ENCODE data around the gene CRHR2. TPM values are rescaled to one million over a fixed set of nuclear protein-coding genes. Genes with fewer than 3 reads are reported as not detected.

CRHR2 gene
- total RNA-seq, 1 experiment from 2014 or later = 0.22 TPM

DNA sequence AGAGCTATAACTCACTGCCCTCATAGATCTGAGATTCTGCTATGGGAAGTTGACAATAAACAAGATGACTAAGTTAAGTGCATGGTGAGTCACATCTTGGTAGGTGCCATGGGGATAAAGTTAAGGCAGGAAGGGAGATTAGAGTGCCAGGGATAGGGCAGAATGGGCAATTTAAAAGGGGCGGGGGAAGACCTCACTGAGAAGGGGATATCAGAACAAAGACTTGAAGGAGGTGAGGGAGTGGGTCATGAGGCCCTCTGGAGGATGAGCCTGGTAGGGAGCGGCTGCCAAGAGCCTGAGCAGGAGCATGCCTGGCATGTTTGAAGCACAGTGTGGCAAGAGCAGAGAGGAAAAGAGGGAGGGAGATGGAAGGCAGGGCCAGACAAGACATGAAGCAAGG is 34.9 kb upstream of the CRHR2 start:
- POLR2A ChIA-PET = no interaction called here
- H3K36me3 Mint-ChIP-seq = peaks cover 35% of the 10 kb centered on the region
- TF ChIP-seq, protein P1, sequence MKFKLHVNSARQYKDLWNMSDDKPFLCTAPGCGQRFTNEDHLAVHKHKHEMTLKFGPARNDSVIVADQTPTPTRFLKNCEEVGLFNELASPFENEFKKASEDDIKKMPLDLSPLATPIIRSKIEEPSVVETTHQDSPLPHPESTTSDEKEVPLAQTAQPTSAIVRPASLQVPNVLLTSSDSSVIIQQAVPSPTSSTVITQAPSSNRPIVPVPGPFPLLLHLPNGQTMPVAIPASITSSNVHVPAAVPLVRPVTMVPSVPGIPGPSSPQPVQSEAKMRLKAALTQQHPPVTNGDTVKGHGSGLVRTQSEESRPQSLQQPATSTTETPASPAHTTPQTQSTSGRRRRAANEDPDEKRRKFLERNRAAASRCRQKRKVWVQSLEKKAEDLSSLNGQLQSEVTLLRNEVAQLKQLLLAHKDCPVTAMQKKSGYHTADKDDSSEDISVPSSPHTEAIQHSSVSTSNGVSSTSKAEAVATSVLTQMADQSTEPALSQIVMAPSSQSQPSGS (CRISPR knock-in tag; IDR thresholded peaks at IDR 0.05; ENCODE audit: borderline replicate concordance, low read depth) = no peak
- TF ChIP-seq, protein P2, sequence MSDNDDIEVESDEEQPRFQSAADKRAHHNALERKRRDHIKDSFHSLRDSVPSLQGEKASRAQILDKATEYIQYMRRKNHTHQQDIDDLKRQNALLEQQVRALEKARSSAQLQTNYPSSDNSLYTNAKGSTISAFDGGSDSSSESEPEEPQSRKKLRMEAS (CRISPR knock-in tag; IDR thresholded peaks at IDR 0.05) = peak; percentile 47; the same call in 1 of the 2 replicates
- ATAC-seq (peak; percentile 97), DNase-seq (ENCODE audit: low spot score) (peak; percentile 36)
- CTCF ChIA-PET = interaction anchor here (0.9 to 2.3 kb wide), 5 partner anchors 16 to 38 kb away, joined by 3 to 16 read pairs (median 6); partner anchors contain the start of gene CRHR2
- H3K27me3 Mint-ChIP-seq (ENCODE audit: low read depth) = peaks cover 47% of the 10 kb centered on the region
- peaks cover 53% of the 10 kb centered on the region for H3K9me3 Mint-ChIP-seq
- no peak overlapping the region for H3K4me3 Mint-ChIP-seq
- peaks cover 2% of the 10 kb centered on the region; the same call in 1 of the 2 replicates for H3K4me1 Mint-ChIP-seq
- H3K27ac Mint-ChIP-seq = no peak overlapping the region

DNA sequence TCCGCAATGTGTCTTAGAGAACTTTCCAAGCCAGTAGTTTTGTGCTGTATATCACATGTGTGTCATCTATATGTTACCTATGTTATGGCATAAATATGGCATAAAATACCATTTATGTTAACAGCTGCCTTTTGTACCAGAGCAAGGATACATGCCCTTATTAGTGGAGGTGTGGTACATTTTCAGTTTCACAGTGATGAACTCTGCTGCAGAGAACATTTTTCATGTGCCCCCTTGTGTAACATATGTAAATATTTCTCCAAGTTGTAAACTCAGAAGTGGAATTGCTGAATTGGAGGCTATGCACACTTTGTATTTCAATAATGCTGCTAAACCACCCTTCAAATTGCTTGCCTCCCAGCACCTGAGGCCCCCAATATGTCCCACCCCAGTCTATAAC is 31.9 kb upstream of the CRHR2 start:
- H3K27me3 Mint-ChIP-seq (ENCODE audit: low read depth) = peaks cover 28% of the 10 kb centered on the region
- H3K36me3 Mint-ChIP-seq = peaks cover 22% of the 10 kb centered on the region
- H3K4me1 Mint-ChIP-seq = peaks cover 9% of the 10 kb centered on the region
- no peak overlapping the region for H3K4me3 Mint-ChIP-seq
- ATAC-seq (no peak), DNase-seq (ENCODE audit: low spot score) (no peak)
- POLR2A ChIA-PET = no interaction called here
- no peak for TF ChIP-seq FOXK1 (CRISPR knock-in tag; IDR thresholded peaks at IDR 0.05)
- TF ChIP-seq, protein P3, sequence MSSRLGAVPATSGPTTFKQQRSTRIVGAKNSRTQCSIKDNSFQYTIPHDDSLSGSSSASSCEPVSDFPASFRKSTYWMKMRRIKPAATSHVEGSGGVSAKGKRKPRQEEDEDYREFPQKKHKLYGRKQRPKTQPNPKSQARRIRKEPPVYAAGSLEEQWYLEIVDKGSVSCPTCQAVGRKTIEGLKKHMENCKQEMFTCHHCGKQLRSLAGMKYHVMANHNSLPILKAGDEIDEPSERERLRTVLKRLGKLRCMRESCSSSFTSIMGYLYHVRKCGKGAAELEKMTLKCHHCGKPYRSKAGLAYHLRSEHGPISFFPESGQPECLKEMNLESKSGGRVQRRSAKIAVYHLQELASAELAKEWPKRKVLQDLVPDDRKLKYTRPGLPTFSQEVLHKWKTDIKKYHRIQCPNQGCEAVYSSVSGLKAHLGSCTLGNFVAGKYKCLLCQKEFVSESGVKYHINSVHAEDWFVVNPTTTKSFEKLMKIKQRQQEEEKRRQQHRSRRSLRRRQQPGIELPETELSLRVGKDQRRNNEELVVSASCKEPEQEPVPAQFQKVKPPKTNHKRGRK (CRISPR knock-in tag; IDR thresholded peaks at IDR 0.05; ENCODE audit: borderline replicate concordance) = no peak
- no peak for TF ChIP-seq ZNF423 (CRISPR knock-in tag; IDR thresholded peaks at IDR 0.05)
- TF ChIP-seq ZNF263 (CRISPR knock-in tag; IDR thresholded peaks at IDR 0.05; ENCODE audit: low read depth) = no peak
- TF ChIP-seq, protein P1 (CRISPR knock-in tag; IDR thresholded peaks at IDR 0.05; ENCODE audit: borderline replicate concordance, low read depth) = no peak
- TF ChIP-seq, protein P4, sequence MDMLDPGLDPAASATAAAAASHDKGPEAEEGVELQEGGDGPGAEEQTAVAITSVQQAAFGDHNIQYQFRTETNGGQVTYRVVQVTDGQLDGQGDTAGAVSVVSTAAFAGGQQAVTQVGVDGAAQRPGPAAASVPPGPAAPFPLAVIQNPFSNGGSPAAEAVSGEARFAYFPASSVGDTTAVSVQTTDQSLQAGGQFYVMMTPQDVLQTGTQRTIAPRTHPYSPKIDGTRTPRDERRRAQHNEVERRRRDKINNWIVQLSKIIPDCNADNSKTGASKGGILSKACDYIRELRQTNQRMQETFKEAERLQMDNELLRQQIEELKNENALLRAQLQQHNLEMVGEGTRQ (CRISPR knock-in tag; IDR thresholded peaks at IDR 0.05) = no peak
- TF ChIP-seq ZNF671 (CRISPR knock-in tag; IDR thresholded peaks at IDR 0.05) = no peak
- TF ChIP-seq, protein P5, sequence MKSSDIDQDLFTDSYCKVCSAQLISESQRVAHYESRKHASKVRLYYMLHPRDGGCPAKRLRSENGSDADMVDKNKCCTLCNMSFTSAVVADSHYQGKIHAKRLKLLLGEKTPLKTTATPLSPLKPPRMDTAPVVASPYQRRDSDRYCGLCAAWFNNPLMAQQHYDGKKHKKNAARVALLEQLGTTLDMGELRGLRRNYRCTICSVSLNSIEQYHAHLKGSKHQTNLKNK (CRISPR knock-in tag; IDR thresholded peaks at IDR 0.05) = no peak
- TF ChIP-seq NFATC4 (CRISPR knock-in tag; IDR thresholded peaks at IDR 0.05) = no peak
- no peak for TF ChIP-seq FOXP1 (CRISPR knock-in tag; IDR thresholded peaks at IDR 0.05; ENCODE audit: borderline replicate concordance)
- TF ChIP-seq IRF2 (CRISPR knock-in tag; IDR thresholded peaks at IDR 0.05; ENCODE audit: borderline replicate concordance, low read depth) = no peak
- TF ChIP-seq NR2C2 (CRISPR knock-in tag; IDR thresholded peaks at IDR 0.05) = no peak
- TF ChIP-seq, protein P6, sequence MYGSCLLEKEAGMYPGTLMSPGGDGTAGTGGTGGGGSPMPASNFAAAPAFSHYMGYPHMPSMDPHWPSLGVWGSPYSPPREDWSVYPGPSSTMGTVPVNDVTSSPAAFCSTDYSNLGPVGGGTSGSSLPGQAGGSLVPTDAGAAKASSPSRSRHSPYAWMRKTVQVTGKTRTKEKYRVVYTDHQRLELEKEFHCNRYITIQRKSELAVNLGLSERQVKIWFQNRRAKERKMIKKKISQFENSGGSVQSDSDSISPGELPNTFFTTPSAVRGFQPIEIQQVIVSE (CRISPR knock-in tag; IDR thresholded peaks at IDR 0.05; ENCODE audit: borderline replicate concordance) = no peak
- TF ChIP-seq NFE2L1 (CRISPR knock-in tag; IDR thresholded peaks at IDR 0.05) = no peak
- no peak for TF ChIP-seq GABPB1 (CRISPR knock-in tag; IDR thresholded peaks at IDR 0.05)
- no peak for TF ChIP-seq SMAD4 (CRISPR knock-in tag; IDR thresholded peaks at IDR 0.05)
- no peak for TF ChIP-seq RELA (CRISPR knock-in tag; IDR thresholded peaks at IDR 0.05; ENCODE audit: borderline replicate concordance)
- TF ChIP-seq MYBL2 (CRISPR knock-in tag; IDR thresholded peaks at IDR 0.05) = no peak
- H3K9me3 Mint-ChIP-seq = peaks cover 30% of the 10 kb centered on the region
- CTCF ChIA-PET = interaction anchor here (1.2 kb wide), 1 partner anchor 32 kb away, joined by 4 read pairs; no protein-coding TSS in a partner anchor
- no peak overlapping the region for H3K27ac Mint-ChIP-seq
